Fibroblast of the aortic adventitia (primary cell): ENCODE data around the gene MLC1. TPM values are rescaled to one million over a fixed set of nuclear protein-coding genes. Genes with fewer than 3 reads are reported as not detected.
A peak's percentile ranks its signal among the peaks of the same experiment; 100 is the strongest.

Experiments used
- DNase-seq: peaks from one replicate; pipeline ENCODE4 v3.0.0-alpha.2; 2010; ENCODE audit warnings: low read depth
- H3K4me3 ChIP-seq: 2 replicates; pipeline ENCODE4 v1.5.1; 2011; ENCODE audit warnings: low read depth, mild to moderate bottlenecking, control low read depth, low read length, moderate library complexity
- total RNA-seq: library from RNA; depleted of rRNA; stranded (reverse); fragments of >200 nt; gene quantifications from 2 replicates; pipeline ENCODE4 v1.2.3, GENCODE V29; 2012; ENCODE audit warnings: low replicate concordance
- TF ChIP-seq, protein P1 (sequence below): IDR thresholded peaks from 2 replicates; pipeline ENCODE4 v1.5.1; 2011; ENCODE audit warnings: mild to moderate bottlenecking, low read length, control low read depth, inconsistent platforms; ENCODE audit not compliant: insufficient read depth

MLC1 gene
- total RNA-seq, 1 donor: 0.09 TPM

DNA sequence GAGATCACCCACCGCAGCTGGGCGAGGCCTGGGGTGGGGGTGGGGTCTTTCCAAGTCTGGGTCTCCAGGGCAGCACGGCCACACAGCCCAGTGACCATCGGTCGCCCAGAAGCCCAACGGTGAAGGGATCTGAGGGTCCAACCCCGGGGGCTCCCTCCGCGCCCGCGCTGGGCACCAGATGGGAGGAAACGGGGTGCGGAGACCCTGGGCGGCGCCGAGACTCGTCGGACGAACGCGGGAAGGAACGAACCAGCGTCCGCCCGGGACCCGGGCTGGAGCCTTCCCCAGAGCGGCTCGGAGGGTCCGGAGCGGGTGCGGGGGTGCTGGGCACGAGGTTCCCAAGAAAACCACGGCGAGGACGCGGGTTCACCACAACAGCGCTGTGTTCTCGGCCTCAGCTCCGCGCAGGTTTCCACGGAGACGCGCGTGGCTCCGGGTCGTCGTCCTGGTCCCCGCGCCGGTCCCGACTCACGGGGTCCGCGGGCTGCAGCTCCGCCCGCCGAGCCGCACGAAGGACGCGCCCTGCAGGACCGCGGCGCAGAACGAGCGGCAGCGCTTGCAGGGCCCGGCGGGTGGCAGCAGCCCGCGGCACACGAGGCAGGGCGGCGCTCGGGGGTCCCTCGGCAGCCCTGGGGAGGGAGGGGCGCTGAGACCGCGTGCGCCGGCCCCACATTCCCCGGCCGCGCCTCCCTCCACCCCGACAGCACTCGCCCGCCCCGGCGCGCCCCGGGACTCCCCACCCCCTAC lies 70.4 kb downstream of the MLC1 start:
- H3K4me3 ChIP-seq: no peak overlapping the region
- TF ChIP-seq, protein P1, sequence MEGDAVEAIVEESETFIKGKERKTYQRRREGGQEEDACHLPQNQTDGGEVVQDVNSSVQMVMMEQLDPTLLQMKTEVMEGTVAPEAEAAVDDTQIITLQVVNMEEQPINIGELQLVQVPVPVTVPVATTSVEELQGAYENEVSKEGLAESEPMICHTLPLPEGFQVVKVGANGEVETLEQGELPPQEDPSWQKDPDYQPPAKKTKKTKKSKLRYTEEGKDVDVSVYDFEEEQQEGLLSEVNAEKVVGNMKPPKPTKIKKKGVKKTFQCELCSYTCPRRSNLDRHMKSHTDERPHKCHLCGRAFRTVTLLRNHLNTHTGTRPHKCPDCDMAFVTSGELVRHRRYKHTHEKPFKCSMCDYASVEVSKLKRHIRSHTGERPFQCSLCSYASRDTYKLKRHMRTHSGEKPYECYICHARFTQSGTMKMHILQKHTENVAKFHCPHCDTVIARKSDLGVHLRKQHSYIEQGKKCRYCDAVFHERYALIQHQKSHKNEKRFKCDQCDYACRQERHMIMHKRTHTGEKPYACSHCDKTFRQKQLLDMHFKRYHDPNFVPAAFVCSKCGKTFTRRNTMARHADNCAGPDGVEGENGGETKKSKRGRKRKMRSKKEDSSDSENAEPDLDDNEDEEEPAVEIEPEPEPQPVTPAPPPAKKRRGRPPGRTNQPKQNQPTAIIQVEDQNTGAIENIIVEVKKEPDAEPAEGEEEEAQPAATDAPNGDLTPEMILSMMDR: no peak
- no peak for DNase-seq

DNA sequence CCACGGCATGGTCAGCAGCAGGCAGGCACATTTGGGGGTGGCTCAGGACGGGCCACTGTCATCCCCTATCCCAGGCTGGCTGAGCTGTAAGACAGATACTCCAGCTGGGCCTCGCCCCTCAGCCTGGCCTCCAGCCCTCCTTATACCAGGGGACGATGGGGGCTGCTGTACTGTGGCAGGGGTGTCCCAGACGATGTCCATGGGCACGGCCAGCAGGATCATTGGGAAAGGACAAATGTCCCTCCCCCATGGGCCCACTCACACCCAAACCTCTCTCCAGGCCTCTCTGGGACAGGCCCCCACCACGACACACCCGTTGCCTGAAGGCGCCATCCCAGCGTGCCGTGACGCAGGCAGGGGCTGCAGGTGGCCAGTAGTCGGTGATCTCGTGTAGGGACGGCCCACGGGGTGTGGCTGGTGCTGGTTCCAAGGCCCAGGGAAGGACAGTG lies 71.1 kb downstream of the MLC1 start:
- TF ChIP-seq, protein P1: no peak
- DNase-seq: no peak
- H3K4me3 ChIP-seq: no peak overlapping the region

DNA sequence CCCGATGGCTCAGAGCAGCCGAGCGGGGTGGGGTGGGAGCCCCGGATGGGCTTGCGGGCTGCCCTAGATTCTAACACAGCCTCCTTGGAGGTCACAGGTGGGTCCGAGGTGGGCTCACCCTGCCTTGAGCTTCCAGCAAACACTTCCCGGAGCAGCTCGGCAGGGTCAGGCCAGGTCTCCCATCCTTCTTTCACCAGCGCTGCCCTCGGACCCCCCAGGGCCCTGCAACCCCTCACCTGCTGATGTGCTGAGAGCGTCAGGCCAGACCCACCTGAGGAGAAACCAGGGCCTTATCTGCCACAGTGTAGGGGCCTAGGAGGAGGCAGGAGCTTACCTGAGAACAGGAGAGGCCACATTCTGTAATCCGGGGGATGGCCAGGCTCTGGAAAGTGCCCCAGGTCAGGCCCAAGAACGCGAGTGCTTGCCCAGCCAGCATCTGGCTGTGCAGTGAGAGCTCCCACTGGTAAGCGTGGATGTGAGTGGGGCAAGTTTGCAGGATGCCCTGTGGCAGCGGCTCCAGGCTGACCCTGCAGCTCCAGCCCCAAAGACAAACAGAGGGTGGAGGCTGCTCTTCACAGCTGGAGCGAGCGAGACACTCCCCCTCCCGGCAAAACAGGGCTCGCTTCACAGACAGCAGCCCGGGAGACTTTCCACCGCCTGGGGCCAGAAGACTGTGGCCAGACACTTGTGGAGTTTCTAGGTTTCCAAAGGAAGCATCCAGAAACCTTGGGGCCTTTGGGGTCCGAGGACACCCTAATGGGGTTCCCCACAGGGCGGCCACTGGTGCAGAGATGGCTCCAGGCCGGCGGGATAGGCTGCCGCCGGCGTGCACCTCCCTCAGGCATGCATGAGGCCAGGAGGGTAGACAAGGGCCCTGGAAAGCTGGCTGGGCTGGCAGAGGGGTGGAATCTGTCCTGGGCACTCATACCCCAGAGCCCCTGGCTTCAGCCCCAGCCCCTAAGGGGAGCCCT lies 72.7 kb downstream of the MLC1 start, which contains the start of gene IL17REL:
Gene IL17REL (minus strand): TSS at position 555 of the 971 bp plus-strand sequence. CDS start 119 bp downstream, at position 436.
- DNase-seq: peak; percentile 21
- H3K4me3 ChIP-seq: no peak within 1 kb of the TSS
- TF ChIP-seq, protein P1: no peak

DNA sequence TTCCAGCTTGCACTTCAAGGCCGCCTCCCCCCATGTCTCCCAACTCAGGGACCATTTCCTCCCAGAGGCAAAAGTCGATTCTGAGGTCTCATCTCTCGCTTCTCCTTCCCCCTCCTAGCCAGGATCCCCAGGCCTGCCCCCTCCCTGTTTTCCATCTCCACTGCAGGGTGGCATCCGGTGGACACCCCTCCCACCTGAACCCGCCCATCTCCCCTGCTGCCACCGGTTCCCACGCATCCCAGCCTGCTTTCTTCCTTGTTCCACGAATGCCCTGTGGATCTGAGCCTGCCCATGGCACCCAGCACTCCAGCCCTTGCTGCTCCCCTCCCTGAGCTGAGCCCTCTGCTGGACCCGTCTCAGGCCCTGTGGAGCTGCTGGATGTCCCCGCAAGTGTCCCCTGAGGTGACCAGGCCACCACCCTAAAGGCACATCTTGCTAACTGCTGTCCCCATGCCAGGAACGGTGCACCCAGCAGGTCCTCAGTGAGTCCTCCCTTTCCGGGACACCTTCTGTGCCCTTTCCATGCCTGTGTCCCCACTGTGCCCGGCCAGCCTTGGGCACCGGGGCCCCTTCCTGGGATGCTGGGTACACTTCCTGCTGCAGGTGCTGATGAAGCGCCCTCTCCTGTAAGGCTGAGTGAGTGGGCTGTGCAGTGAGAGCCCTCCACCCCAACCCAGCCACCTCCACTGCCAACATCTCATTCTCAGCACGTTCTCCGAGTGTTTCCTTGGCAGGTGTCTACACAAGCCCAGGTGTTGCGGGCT lies 73.6 kb downstream of the MLC1 start:
- DNase-seq: no peak
- TF ChIP-seq, protein P1: no peak
- H3K4me3 ChIP-seq: no peak overlapping the region

DNA sequence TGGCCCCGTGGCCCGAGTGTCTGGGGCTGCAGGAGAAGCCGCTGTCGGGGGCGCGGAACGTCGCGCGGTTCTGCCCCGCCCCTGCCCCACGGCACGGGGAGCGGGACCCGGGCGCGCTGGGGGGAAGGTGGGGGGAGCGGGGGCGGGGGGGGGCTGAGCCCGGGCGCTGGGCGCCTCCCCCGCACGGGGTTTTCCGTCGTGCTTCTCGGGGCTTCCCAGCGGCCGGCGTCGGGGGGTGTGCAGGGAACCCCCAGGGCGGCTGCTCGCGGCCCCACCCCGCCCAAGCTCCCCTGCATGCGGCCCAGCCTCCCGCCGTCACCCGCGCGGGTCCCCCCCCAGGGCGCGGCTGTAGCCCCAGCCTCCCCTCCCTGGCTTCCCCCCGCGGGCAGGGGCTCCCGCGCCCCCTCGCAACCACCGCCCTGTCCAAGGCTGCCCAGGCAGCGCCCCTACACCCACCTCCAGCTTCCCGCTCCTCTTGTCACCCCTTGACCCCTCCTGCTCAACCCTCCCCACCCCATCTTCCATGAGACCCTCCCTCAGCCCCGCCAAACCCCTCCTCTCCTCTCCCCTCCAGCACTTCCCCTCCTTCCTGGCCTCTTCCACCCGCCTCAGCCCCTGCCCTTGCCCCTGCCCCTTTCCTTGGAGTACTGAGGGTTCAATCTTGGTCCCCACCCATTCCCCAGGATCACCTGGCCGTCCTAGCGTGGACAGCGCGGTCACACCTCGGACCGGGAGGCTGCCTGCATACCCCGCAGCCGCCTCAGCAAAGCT lies 74.4 kb downstream of the MLC1 start:
- TF ChIP-seq, protein P1: no peak
- H3K4me3 ChIP-seq: no peak overlapping the region
- no peak for DNase-seq
